Astrocyte (in vitro differentiated cells and primary cell): Measurements from ENCODE around the gene NRG2.

Source experiments
- CTCF ChIP-seq: IDR thresholded peaks from 2 replicates; pipeline ENCODE4 v1.5.1; 2011; ENCODE audit warnings: low read depth, mild to moderate bottlenecking, inconsistent platforms, low read length, moderate library complexity; ENCODE audit not compliant: insufficient read depth
- EZH2 ChIP-seq: IDR thresholded peaks from 2 replicates; pipeline ENCODE4 v1.6.1; 2012; ENCODE audit warnings: mild to moderate bottlenecking, low read length, inconsistent platforms; ENCODE audit not compliant: insufficient read depth

DNA sequence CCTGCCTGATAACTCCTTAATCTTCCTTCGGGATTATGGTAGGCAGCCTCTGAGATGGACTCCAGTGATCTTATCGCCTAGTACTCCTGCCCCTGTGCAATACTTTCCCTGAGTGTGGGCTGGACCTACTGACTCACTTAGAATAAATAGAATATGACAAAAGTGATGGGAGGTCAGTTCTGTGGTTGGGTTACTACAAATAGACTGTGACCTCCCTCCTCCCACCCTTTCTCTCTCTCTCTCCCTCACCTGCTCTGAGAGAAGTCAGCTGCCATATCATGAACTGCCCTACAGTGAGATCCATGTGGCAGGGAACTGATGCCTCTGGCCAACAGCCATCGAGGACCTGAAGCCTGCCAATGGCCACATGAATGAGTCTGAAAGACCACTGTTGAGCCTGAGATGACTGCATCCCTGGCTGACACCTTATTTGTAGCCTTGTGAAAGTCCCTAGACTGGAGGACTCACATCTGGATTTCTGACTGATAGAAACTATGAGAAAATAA is 31.7 kb downstream of the NRG2 start:
- TF ChIP-seq CTCF (no peak), EZH2 (no peak)
